HCEC 1CT (cell line): ENCODE results near the gene CSF1.
A peak's percentile ranks its signal among the peaks of the same experiment; 100 is the strongest.

Experiments
- DNase-seq: peaks from one replicate; pipeline ENCODE4 v3.0.0-alpha.2; 2017

Gene CSF1

GRCh38 chr1:109883248-109883955 lies 27.2 kb upstream of the CSF1 start:
- no peak for DNase-seq

DNA sequence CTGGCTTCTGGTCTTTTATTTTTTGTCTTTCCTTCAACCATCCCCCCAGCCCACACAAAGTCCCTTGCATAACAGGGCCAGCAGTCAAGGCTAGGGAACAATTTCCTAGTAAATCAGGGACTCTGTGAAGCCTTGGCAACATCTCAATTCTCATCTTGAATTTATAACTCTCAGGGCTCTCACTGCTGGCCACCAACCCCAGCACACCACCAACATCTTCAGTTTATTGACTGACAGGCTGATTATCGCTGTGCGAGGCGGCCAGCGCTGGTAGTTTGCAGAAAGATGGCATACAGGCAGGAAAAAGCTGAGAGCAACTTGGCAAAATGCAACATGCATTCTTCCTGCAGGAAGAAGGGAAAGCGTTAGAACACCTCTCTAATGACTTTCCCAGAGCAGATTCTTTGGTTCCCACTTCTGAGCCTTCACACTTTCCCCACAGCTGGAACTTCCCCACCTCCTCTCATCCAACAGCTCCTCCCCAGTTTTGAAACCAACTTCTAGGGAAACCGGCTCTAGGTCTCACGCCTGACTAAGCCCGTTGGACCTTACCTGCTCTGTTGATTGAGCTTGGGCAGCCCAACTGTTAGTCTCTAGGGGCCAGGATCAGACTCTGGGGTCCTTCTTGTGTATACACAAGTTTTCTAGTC lies 26.3 kb upstream of the CSF1 start:
- no peak for DNase-seq

GRCh38 chr1:109885589-109885988 lies 25.1 kb upstream of the CSF1 start:
- no peak for DNase-seq

GRCh38 chr1:109886827-109887226 lies 23.8 kb upstream of the CSF1 start:
- no peak for DNase-seq

- DNase-seq = no peak
Measured at GRCh38 chr1:109887271-109887670, 23.4 kb upstream of the CSF1 start.

- DNase-seq = no peak
Measured at GRCh38 chr1:109887884-109888283, 22.8 kb upstream of the CSF1 start.

DNA sequence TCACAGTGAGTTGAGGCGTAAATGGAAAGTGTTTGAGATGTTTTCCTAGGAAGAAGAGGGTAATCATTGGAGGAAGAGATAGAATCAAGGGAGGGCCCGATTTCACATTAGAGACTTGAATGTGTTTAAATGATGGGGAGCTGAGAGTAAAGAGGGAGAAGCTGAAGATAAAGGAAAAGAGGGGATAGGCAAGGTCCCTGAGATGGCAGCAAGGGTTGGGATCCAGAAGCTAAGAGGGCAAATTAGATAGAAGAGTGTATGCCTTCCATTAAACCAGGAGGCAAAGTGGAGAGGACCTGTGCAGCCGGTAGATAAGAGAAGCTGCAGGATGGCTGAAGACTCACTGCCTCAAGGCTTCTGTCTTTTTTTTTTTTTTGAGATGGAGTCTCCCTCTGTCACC lies 21.6 kb upstream of the CSF1 start:
- no peak for DNase-seq

DNA sequence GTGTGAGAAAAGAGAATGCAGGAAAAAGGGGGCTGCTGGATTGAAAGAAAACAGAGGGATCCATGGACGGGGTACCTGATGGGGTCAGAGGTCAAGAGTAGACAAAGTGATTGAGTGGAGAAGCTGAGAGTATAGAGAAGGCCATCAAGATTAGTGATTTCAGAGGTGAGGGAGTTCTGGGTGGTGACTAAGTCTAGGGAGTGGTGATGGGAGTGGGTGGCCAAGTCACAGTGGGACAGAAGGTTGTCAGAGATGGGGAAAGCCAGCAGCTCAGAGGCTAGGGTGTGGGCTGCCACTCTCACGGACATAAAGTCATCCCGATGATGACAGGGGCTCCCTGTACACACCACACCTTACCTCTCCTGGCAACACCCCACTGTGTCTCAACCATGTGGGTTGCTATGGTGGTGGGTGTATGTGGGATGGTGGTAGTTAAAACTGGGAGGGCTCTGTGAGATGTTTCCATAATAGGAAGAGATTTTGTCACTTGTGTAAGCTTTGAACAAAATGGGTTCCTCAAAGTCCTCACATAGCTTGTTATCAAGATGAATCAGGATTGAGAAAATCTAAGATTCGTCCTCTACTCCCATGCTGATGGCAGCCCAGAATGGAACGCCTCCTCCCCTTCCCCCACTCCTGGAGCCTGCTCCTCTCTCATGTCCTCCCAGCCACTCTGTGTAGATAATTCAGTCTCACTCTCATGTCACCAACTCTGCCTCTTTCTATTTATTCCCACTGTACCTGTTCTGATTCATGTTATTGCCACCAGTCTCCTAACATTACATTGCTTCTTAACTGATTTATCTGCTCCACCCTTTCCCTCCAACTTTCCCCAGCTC lies 20.3 kb upstream of the CSF1 start:
- DNase-seq = no peak

DNA sequence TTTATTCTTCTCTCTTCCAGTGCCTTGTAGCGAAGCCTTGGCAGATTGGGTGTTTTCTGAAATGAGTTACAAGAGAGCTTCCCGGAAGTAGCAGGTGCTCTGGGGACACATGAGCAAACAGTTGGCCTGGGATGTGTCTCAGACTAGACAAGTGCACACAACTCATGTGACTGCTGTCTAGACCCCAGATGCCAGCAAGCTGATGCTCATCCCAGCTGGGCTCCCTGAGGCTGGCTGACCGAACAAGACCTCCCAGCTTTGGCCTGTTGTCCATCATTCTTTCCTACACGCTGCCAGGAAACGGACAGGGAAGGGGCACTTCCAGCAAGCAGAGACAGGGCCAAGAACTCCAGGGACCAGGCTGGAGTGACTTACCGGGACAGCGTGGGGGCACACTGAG lies 18.7 kb upstream of the CSF1 start:
- DNase-seq = no peak

DNA sequence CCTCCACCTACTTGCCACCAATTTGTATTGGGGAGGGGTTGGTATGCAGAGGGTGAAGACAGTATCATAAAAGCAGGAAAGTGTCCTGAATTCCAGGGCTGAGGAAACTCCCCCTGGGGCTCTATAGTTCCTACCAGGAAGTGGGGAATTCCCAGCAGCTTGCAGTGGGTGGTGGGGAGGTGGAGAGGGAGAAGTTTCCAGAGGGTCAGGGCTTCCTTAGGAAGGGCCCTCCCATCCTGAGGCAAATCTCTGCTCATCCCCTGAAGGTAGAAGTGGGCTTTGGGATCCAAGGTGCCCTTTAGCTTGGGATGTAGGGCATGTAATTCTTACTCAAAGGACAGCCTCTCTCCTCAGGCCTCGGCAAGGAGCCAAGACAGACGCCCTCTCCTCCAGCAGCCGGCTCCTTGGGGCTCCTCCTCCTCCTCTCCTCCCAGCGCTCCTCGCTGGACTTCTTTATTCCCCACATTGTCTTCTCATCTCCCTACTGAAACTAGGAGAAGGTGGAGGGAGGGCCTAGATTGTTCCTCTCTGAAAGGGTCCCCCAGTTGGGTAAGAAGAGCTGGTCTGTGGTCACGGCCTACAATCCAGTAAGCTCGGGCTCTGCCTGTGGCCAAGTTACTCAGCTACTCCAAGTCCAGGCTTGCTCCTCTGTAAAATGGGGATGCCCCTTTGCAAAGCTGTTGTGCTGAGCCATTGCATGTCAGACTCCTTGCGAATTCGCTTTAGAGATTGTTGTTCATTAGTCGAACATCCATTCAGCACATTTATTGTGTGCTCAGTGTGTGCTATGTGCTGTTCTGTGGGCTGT lies 17.9 kb upstream of the CSF1 start:
- no peak for DNase-seq

DNA sequence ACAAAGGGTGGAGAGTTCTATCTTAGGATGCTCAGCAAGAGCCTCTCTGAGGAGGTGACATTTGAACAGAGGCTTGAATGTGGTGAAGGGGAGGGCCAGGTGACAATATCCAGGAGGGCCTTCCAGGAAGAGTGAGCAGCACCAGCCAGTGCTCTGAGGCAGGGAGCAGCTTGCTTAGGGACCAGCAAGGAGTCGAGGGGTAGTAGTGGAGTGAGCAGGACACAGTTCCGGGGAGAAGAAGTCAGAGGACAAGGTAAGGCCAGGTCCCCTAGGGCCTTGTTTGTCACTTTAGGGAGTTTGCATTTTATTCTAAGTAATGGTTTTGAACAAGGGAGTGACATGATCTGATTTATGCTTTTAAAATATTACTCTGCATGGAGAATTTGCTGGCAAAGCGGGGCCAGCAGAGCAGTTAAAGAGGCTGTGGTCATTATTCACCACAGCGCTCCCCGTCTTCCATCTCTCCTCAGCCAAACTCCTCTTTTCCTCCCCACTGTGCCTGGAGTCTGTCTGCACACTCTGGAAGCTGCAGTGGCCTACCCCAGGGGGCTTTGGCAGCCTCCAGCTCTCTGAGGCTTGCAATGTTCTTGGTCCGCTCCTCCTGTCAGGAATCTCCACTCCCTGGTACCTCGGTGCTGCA lies 17.0 kb upstream of the CSF1 start:
- DNase-seq = no peak

GRCh38 chr1:109894823-109895719 lies 15.6 kb upstream of the CSF1 start:
- no peak for DNase-seq

- peak; percentile 82 for DNase-seq
Measured at GRCh38 chr1:109895720-109896504, 14.7 kb upstream of the CSF1 start.

- DNase-seq = no peak
Measured at GRCh38 chr1:109896681-109897080, 14.0 kb upstream of the CSF1 start.

DNA sequence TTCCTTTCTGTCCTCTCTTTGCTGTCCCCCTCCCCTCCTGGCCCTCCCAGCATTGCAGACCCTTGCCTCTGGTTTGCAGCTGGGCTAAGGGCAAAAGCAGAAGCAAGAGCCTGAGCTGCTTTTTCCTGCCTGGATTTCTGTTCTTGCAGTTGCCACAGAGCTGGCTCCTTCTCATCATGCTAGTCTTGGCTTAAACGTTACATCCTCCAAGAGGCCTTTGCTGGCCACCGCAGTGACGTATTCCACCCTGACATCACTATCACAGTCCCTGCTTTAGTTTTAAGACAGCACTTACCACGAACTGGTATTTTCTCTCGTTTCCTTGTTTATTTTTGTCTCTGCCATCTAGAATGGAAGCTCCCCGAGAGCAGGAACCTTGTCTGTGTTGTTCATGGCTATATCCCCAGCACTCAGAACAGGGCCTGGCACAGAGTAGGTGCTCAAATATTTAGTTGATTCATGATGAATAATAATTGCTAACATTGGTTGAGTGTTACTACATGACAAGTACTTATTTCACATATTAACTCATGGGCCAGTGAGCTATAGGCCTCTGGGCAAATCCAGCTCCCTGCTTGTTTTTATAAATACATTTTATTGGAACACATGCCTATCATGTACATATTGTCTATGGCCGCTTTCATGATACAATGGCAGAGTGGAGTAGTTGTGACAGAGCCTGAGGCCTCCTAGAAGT lies 13.2 kb upstream of the CSF1 start:
- peak; percentile 34 for DNase-seq

DNA sequence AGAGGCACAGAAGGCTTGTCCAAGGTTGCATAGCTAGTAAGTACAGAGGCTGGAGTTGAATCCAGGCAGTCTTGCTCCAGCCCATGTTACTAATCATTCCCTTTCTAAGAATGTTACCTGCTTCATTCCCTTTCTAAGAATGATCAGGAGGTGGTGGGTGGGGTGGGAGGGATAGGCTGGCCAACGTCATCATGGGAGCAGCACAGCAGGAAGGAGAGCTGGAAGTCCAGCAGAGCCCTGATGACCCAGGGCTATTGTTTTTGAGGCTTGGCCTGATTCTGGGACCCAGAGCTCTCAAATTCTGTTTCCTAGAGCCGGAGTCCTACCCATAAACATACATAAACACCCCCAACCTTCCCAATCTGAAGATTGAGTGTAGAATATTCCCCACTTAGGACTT lies 11.8 kb upstream of the CSF1 start:
- DNase-seq = no peak

DNA sequence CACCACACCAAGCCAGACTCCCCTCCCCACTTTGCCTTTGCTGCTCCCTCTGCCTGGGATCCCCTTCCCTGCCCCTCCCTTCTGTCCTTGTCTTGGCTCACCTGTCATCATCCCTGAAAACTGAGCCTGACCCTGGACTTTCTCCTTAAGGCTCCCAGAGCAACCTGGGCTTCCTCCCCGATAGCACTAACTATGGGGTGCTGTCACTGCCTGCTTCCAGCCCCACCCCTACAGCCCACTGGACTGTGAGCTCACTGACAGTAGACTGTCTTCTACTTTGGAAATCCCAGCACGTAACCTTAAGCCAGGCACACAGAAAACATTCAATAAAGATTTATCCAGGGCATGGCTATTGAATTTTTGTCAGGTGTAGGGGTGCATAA lies 9.5 kb upstream of the CSF1 start:
- no peak for DNase-seq

- no peak for DNase-seq
Measured at GRCh38 chr1:109901524-109902145, 9.0 kb upstream of the CSF1 start.

GRCh38 chr1:109902204-109902985 lies 8.3 kb upstream of the CSF1 start:
- DNase-seq = no peak
